GM19043 (cell line): Measurements from ENCODE around the gene PHF2.

Experiments used
- ATAC-seq: cut with Tn5 transposase; IDR thresholded peaks from one replicate; pipeline ENCODE4 v1.9.1; 2021; ENCODE audit warnings: low read depth; ENCODE audit not compliant: unreplicated experiment

PHF2 gene

DNA sequence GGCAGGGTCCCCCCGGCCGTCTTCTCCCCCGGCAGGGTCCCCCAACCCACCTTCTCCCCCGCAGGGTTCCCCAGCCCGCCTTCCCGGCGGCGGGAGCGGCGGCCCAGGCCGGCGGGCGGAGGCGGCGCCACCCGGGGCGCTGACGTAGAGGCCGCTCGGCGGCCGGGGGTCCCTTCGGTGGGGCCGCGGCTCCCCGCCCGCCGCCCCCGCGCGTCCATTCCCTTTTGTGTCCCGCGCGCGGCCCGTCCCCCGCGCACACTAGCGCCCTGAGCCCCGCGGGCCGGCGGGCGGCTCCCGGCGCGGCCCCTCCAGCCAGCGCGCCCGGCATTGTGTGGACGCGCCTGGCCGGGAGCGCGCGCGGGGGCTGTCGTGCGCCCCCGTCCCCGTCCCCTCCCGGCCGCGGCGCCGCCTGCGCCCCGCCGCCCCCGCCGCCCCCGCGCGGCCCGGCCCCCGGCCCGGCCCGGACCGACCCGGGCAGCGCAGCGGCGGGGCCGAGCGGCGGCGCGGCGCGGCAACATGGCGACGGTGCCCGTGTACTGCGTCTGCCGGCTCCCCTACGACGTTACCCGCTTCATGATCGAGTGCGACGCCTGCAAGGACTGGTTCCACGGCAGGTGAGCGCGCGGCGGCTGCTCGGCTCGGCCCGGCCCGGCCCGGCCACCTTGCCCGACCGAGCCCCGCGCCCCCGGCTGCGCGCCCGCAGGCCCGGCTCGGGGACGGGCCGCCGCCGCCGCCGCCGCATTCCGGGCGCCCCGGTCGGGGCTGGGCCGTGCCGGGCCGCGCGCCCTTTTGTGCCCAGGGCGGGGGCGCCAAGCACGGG lies at the start of gene PHF2:
Gene PHF2, plus strand, starts transcription at position 327 of the 820 bp plus-strand sequence. Its CDS starts 190 bp downstream, at position 517.
- ATAC-seq: no peak

DNA sequence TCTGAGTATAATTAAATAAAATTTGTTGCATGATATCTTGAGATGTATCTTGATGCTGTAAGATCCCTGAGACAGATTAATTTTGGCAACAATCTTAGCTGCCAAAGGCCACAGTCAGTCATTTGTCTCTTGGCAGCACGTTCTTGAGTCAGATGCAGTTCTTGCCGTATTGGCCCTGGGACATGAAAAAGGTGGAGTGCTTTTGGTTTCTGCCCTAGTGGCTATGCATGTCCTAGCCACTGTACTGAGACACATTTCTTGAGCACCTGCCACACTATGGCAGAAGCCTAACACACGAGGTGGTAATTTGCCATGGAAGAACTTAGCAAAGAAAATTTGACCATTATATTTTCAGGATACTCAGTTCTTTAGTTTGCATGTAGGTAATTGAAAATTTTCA lies 45.0 kb upstream of the PHF2 start:
- ATAC-seq: no peak

DNA sequence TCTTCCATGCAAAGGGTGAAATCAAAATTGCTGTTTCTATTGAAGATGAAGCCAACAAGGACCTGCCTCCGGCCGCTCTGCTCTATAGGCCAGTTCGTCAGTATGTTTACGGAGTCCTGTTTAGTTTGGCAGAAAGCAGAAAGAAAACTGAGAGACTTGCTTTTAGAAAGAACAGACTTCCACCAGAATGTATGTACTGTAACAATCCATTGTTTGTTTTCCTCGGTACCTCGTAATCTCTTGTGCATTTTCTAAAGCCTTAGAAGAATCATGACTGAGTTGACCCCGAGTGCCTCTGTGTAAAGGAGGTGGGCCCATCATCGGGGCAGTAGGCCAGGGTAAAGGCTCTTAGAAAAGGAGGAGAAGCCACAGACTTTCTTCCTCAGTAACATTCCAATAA lies 44.2 kb upstream of the PHF2 start:
- no peak for ATAC-seq

DNA sequence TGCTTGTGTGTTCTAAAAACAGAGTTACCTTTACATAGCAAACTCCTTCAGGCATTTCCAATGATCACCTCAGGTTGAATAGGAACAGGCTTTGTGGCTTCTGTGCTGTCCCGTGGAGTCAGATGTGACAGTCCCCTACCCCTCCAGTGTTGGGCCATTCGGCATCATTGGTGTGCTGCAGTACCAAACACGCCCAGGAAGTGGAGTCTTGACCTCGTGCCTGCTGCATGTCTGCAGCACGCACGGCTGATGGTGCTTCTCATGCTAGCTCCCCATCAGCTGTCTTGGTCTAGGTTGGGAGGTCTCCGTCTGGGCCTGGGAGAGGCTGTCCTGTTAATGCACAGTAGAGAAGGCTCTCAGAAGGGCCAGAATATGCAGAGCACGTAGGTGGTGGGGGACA lies 42.5 kb upstream of the PHF2 start:
- no peak for ATAC-seq

DNA sequence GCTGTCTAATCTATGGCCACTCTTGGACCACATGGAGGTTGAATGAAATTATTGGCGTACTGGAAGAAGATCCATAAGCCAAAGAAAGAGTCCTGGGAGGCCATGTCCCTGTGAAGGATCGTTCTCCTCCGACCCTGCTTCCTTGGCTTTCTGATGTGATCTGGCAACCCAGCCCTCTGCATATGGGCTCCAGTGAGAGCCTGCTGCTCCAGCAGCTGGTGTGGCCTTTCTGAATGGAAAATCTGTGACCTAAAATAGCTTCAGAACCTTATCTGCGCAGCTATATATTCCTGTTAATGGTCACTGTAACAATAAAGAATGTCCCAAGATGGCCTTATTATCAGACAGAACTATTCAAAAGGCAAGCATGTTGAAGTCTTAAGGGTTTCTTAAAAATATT lies 40.2 kb upstream of the PHF2 start:
- no peak for ATAC-seq

DNA sequence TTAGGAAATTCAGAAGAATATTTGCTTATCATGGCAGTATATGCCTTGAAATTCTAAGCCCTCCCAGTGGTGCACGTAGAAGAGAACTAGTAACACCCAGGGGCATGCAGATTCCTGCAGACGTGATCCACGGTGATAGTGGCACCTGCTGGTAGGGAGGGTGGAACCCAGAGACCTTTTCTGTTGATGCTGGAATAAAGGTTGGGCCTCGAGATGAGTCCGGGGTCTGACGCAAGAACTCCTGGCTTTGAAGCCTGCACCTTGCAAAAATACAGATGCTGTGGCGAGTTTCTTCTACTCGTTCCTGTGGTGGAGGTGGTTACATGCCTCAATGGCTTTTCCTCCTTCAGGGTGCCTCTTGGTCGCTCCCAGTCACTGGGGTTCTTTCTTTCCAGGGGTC lies 39.5 kb upstream of the PHF2 start:
- ATAC-seq: no peak

DNA sequence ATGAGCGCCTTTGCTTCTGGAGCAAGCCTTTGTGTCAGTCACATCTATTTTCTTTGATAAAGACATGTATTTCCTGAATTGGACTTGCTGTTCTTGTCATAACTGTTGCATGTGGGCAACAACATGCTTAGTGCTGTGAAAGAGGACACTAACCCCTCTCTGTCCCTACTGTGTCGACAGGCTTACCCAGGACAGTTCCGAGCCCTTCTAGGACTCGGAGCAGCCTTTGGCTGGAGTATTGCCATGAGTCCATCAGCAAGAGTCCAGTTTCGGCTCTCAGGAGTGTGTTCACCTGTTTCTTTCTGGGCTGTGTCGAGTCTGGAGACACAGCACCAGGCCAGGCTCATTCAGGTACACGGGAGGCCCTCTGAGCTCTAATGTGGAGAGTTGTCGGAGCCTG lies 36.1 kb upstream of the PHF2 start:
- no peak for ATAC-seq

DNA sequence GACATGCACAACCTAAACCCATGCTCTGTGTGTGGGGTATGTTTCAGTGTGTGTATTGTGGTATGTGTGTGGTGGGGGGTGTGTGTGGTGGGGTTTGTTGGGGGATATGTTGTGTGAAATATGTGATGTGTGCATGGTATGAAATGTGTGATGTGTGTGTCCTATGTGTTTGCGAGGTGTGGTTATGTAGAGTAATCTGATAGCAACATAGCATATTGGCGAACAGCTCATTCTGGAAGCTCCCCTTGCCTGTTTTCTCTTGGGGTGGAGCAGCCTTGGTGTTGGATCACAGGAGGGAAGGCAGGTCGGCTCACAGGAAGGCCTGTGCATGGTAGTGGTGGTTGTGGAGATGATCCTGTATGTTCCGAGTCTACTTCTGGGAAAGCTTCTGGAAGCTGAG lies 35.4 kb upstream of the PHF2 start:
- no peak for ATAC-seq

DNA sequence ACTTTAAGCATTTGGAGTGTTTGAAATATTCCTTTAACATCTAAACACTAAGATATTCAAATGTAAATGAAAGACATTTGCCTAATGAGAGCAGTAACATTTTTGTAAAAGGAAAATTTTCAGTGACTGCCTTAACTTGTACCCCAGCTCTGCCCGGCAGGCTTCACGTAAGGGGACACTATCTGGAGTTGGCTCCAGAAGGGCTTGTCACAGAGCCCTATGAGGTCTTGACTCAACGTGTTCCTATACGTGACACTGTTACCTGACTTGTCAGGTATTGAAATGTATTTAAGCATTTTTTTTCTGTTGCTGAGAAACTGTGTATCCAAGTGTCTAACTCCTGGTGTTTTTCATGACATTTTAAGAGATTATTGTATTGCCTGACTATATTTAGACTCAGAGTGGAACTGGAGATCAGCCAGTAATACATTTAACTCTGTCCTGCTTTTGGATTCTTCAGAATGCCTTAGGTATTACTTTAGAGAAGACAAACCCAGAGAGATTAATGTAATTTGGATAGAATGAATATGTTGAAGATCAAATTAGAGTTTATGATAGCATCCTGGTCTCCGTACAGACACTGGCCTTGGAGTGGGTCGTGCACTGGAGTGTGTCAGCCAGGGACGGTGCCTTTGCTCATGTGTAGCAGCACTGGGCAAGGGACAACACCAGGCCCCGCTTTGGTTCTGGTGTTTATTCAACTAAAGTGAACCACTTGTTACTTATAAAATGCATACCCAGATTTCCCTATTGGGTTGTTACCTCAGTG lies 34.6 kb upstream of the PHF2 start:
- ATAC-seq: no peak

DNA sequence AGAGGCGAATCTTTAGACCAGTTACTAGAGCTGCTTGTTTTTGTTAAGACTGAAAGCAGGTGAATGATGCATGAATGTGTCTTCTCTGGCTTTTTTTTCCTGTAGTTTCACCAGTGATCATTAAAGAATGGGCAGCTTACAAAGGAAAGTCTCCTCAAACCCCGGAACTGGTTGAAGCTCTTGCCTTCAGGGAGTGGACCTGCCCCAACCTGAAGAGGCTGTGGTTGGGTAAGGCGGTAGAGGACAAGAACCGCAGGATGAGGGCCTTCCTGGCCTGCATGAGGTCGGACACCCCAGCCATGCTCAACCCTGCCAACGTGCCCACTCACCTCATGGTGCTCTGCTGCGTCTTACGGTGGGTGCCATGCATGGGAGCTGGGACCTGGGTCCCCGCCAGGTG lies 33.3 kb upstream of the PHF2 start:
- ATAC-seq: no peak

DNA sequence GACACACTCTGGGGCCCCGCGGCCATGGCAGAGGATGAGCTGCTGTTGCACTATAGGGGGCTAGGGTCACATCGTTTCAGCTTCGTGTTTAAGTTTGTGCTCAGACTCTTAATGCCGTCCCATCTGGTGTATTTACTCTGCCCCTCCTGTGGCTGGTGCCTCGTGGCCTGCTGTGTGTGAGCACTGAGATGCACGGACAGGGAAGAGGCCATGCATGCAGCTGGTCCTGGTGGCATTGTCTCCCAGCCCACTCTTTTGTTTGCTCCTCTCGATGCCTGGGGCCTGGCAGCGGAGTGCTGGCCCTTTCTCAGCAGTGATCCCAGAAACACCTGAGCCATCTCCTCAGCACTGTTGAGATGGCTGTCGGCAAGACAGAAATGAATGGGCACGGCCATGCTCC lies 30.0 kb upstream of the PHF2 start:
- ATAC-seq: no peak

DNA sequence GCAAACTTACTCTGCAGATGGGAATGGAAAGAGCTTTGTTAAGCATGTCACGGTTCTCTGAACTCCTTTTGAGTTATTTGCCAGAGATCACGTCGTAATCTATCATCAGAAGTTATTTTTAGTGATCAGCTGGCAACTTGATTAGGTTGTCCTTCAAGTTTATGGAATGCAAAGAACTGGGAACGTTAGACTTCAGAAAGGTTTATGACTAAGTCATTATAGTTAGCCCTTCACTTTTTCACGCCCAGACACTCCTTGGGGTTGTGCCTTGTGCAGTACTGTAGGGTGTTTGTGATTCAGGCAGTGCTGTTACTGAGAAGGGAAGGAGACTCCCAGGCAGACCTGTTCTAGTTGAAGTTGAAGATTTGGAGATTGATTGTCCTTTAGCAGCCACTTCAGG lies 26.8 kb upstream of the PHF2 start:
- ATAC-seq: no peak

DNA sequence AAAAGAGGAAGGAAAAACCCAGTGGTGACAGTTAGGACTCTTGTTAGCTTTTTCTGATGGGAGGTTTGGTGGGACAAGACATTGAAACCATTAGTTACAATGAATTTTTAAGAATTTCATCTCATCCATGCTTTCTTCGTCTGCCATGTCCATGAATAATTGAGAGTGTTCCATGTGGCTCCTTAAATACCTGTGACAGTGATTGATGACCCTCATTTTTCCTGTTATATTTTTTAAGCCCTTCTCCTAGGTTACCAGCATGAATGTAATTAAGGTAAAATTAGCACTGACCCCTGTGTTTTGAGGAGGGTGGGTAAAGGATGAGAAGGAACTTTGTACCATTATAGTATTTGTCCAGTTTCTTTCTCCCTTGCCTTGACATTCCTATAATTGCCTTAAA lies 23.5 kb upstream of the PHF2 start:
- ATAC-seq: no peak

DNA sequence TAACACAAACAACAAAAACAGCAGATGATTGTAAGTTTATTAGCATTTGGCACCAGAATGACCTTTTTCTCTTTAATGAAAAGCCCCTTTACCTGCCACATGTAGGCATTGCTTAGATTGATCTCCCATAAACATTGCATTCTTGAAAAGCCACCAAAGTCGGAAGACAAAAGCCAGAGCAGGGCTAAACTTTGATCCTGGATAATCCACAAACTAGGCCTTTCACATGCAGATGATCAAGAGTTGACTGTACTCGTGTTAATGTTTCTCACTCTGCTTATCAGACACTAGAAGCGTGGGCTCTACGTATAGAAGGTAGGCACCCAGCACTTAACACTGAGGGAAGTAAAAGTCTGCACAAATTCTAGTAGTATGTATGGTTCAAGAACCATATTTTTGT lies 21.0 kb upstream of the PHF2 start:
- no peak for ATAC-seq

DNA sequence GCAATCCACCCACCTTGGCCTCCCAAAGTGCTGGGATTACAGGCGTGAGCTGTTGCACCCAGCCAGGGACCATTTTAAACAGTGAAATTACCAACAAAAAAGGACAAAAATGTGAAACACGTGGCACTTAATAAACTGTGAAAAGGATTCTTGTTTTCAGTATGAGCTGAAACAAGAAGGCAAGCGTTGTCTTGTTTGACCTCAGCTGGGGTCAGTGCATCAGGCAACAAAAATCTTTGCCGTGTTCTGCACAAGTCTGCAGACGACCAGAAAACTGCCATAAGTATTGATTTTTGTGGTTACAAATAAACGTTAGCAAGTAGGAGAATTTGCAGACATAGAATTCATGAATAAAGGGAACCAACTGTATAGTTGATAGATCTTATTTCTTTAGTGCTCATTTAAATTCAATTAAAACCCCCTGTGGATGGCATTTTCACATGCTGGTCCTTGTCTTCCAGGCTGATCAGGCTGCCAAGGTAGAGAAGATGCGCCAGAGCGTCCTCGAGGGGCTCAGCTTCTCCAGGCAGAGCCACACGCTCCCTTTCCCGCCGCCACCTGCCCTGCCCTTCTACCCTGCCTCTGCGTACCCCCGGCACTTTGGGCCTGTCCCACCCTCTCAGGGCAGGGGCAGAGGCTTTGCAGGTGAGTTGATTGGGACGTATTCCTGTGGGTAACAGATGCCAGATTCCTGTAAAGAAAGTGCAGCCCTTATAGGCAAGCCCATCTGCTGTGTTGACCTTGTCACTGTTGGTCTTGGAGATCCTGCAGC lies 18.8 kb upstream of the PHF2 start:
- no peak for ATAC-seq

DNA sequence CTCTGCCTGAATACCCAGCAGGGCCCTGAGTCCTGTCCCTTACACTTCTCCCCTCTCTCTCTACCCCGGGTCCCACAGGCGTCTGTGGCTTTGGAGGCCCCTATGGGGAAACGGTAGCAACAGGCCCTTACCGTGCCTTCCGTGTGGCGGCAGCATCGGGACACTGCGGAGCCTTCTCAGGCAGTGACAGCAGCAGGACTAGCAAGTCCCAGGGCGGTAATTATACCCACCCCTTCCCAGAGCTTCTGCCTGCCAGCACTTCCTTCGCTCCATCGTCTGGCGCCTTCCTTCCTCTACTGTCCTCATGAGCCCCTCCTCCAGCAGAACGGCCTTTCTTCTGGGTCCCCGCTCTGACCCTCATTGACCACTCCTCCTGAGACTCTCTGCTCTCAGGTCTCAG lies 17.9 kb upstream of the PHF2 start:
- ATAC-seq: no peak

DNA sequence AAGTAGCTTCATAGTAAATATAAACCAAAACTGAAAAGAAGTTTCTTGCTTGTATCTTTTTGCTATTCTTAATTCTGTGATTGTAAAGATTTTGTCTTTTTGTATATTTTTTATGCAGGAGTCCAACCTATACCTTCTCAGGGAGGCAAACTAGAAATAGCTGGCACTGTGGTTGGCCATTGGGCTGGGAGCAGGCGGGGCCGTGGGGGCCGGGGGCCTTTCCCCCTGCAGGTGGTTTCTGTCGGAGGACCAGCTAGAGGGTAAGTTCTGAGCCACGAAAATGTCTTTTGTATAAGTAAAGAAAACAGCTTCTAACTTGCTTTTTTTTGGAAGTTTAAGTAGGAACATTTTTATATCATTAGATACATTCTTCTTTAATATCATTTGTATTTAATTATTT lies 15.4 kb upstream of the PHF2 start:
- ATAC-seq: no peak

DNA sequence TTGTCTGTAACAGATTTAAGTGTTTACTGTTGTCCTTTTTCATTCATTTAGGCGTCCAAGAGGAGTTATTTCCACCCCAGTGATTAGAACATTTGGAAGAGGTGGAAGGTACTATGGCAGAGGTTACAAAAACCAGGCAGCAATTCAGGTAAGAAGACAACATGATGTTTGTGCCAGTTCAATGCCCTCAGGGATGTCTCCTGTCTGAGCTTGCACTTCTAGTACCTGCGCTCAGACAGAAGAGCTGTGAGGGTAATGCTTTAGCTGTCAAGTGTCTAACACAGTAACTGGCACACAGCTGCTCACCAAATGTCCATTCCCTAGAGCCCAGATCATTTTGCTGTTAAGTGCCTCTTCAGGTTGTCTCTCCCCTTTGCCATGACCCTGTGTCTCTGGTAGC lies 14.2 kb upstream of the PHF2 start:
- ATAC-seq: no peak

DNA sequence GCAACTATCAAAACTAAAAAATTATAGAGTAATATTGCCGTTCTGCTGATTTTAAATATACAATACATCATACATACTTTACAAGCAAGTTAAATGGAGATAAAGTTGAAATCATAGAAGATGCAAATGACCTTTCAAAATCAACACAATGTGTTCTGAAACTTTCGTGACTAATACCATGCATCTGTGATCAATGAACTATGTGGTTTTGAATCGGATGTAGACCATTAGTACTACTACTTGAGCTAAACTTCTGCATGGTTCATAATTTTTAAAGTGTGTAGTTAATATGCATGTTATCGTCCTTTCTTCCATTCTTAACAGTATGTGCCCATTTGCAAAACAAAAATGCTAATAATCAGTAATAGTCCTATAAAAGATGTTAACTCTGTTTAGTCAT lies 11.3 kb upstream of the PHF2 start:
- ATAC-seq: no peak

DNA sequence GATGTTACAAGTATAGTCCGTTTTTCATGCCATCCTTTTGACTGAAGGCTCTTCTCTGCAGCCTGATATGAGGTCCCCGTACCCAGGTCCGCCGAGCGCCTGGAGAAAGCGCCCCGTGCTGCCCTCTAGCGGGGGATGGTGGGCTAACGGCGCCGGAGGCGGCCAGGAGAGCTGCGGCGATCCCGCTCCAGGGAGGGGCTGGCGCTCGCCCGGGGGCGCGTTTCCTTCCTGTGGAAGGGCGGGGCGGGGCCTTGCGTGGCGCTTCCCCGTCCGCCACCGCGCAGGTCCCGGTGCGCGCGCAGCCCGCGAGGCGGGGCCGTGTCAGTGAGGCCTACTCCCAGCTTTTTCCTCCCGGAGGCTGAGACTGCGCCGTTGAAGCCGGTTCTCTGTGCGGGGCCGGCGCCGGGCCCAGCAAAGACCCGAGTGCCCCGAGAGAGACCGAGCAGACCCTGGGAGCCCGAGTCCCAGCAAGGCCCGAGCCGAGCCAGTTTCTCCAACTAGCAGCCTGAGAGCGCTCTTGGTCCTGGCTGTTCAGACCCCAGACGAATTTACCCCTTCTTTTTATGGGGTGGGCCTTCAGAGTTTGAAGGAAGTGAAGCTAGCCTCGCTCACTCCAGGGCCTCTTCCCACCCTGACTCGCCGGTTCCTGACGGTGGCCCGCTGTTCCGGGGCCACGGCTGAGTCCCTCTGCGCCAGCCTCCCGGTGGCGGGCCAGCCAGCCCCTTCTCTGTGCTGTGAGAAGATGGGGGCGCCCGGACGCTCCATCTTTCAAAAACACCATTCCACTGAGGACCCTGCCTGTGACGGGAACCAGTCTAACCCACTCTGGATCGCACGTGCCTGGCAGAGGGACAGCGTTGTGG lies 9.7 kb upstream of the PHF2 start:
- ATAC-seq: peak; percentile 90
